NCI-H2081 treated with DMSO at 0.1 percent for 48 hours (cell line): ENCODE measurements around the gene GPBAR1.

Source experiments
- DNase-seq: peaks from one replicate; lab custom pipeline; 2025; lab: John Stamatoyannopoulos, UW

The GPBAR1 gene

GRCh38 chr2:218286570-218287459, 26.0 kb downstream of the GPBAR1 start:
- DNase-seq: no peak

DNA sequence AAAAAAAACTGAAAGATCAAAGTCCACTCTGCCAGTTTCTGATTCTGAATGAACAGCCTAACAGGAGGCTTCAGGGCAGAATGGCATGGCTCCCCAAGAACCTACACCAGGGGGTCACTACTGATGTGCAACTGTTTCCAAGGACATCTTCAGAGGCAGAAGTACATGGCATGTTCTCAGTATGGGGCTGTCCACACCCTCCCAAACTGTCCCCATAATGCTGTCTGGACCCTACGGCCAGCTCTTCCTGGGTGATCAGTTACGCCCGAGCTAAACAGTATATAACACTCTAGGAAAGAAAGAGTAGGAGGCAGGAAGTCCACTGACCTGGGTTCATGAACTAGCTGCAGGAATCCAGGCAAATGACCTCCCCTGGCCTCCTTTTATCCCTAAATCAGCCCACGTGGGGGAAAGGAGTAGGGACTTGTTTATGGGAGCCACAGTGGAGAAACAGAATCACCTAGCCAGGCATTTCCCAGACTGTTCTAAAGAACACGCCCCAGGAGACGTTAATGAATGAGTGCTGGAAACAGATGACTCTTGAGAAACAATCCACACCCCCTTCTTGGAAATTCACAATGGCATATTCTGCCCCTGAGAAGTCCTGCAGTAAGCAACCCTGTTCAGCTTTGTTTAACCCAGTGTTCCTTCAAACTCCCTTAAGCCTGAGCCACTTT, 29.0 kb downstream of the GPBAR1 start:
- DNase-seq: no peak

GRCh38 chr2:218290316-218291261, 29.8 kb downstream of the GPBAR1 start:
- no peak for DNase-seq

DNA sequence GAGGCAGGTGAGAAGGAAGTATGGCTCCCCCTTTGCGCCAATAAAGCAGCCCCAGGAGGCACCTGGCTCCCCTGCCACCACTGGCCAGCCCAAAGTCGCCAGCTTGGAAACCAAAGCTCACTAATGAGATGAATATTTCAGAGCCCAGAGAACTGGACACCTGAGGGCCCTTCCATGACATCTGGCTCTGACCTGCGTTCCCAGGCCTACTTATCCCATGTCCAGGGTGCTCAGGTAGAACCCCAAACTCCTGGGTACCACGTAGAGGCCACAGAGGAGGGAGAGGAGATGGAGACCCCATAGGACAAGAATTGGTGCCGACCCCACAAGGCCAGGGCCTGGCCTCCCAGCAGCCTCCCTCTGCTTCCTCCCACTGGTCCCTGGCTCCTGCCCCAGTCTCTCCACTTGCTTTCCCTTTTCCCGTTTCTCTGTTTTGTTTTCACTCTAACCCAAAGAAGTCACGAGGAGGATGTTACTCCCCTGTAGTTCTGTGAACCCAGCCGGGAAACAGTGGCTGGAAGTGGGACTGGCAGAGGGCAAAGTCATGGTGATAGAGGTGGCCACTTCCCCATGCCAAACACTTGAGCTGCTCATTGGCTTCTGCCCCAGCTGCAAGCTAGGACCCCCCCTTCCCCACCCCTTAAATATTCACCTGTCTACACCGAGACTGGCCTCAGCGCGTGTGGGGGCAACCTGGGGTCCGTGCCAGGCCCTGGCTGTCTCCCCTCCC, 30.7 kb downstream of the GPBAR1 start:
- no peak for DNase-seq

DNA sequence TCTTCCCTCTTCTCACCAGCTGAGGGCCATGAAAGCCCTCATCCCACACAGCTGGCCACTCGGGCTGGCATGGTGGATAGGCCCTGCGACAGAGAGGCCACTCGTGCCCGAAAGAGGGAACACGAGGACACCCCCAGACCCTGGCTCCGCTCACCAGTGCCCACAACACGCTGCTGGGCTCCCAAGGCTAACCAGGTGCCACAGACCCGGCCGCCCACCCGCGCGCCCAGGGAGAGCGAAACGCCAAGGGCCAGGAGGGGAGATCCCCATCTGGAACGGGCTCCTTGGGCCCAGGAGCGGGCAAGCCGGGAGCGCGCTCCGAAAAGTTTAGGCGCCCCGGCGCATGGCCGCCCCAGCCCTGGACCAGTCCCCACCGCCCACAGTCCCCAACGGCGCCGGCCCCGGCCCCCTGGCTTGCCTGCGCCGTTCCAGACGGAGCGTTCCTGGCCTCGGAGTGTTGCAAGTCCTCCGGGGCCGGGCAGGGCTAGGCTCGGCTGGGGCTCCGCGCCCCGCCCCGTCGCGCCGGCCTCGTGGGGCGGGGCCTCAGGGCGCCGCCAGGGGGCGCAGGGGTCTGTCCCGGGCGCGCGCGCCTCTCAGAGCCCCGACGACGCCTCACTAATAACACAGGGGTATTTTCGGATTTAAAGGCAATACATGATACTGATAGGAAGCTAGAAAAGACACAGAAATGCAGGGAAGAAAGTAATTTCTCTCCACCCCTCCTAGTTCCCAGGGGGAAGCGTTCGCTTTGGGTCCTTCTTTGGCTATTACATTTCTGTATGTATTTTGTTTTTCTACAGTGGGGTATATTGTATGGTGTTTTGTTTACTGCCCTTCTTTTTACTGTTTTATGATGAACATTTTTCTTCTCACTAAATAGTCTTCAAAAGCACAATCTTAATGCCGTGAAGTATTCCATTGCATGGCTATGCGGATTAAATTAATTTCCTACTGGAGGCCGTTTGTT, 31.5 kb downstream of the GPBAR1 start, which contains the start of gene TMBIM1:
TSS of gene TMBIM1 (minus strand) at position 456 of the 967 bp plus-strand sequence. CDS start 10,362 bp downstream, outside the sequence.
- no peak for DNase-seq

DNA sequence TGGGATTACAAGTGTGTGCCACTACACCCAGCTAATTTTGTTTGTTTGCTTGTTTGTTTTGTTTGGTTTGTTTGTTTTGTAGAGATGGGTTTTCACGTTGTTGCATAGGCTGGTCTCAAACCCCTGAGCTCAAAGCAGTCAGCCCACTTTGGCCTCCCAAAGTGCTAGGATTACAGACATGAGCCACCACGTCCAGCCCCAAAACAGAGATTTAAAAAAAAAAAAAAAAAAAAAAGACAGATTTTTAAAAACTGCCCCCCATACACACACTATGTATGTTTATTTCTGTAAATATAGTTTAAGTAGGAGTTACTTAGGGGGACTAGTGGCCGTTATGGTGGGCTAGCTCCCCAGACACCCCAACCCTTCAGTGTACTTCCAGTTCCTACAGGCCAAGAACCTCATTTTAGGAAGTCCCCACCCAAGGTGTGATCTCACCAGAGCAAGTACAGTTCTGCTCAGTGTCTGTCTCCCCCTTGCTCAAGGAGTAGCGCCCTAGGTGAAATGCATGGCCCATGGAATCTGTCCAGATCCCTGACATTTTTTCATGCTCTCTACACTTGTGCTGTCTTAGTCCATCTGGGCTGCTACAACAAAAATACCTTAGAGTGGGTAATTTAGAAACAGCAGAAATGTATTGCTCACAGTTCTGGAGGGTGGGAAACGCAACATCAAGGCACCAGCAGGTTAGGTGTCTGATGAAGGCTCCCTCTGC, 33.1 kb downstream of the GPBAR1 start:
- DNase-seq: no peak

- no peak for DNase-seq
These were observed 33.7 kb downstream of the GPBAR1 start for GRCh38 chr2:218294430-218295022.

DNA sequence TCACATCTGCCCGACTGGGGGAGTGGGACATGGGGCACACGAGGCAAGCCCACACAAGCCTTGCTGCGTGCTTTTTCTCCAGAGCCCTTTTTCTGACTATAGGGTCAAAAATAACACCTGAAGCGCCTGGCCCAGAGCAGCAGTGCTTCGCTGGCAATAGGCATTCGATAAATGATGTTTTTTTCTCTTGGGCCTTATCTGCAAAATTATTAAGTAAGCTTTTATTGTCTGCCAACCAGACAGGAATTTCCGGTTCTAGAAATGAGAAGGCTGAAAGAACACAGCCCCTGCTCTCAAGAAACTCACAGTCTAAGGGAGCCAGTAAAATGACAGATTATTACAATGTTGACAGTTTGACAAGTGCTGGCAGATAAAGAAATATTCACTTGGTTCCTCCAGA, 34.2 kb downstream of the GPBAR1 start:
- DNase-seq: no peak

- DNase-seq: no peak
These were observed 35.4 kb downstream of the GPBAR1 start for GRCh38 chr2:218296200-218296599.

DNA sequence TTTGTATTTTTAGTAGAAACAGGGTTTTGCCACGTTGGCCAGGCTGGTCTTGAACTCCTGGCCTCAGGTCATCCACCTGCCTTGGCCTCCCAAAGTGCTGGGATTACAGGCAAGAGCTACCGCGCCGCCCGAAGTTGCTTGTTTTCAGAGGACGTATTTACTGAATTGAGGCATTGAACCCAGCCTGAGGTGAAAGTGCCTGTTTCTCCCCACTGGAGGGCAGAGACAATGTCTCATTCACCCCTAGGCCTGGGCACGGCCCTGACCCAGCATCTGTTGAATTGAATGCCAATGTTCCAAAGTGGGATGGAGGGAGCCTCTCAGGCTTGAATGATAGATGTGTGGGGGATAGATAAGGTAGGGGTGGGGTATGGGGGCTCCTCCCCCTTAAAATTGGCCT, 36.0 kb downstream of the GPBAR1 start:
- DNase-seq: no peak

- no peak for DNase-seq
These were observed 37.6 kb downstream of the GPBAR1 start for GRCh38 chr2:218298314-218298875.

GRCh38 chr2:218300141-218300540, 39.3 kb downstream of the GPBAR1 start:
- DNase-seq: no peak

GRCh38 chr2:218301176-218301819, 40.5 kb downstream of the GPBAR1 start:
- peak; percentile 60 for DNase-seq

GRCh38 chr2:218305383-218305782, 44.6 kb downstream of the GPBAR1 start:
- DNase-seq: no peak

DNA sequence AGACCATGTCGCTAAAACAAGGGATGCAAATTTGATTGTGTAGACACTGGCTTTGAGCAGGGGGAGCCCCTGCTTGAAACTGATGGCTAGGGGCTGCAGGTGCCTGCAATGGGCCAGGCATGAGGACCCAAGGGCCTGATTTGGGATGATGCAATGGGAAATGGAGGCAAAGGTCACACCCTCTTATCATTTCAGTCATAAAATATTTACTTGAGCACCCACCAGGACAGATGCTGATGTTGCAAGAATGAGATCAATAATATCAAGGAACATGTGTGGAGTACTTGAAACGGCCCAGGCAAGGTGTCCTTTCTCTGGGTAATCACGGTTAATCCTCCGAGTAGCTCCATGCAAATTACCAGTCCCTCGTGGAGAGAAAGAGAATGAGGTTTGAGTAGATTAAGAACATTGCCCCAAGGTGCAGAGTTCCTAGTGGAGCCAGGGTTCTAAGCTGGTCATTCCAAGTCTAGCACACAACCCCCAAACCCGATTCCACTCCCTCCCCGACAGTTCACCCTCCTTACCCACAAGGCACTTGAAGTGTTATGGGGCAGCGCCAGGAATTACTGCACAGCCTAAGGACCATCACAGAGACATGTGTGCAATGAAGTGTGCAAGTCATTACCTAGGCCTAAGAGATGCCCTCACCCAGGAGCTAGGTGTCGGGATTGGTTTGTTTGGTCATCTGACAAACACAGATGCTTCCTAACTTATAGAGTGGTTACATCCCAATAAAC, 45.5 kb downstream of the GPBAR1 start:
- DNase-seq: no peak

DNA sequence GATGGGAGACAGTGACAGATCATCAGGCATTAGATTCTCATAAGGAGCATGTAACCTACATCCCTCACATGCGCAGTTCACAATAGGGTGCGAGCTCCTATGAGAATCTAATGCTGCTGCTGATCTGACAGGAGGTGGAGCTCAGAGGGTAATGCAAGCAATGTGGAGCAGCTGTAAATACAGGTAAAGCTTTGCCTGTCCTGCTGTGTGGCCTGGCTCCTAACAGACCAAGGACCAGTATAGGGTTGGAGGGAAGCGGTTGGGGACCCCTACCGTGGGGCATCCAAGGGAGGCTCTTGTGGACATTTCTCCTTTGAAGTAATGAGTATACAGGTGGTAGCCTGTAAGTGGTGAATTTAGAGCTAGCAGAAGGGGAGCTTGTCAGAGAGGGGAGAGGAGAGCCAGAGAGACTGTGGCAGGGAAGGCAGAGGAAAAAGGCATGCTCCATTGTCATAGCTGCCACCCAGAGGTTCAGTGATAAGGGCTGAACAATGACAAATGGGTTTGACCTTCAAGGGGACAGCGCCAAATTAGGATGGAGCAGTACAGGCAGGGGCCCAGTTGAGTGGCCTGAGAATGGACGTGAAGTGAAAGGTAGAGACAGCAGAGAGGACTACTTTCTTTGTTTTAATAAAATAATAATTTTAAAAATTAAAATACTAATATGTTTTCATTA, 46.7 kb downstream of the GPBAR1 start:
- no peak for DNase-seq
